Activated CD8-positive, alpha-beta T cell treated with anti-CD3 and anti-CD28 coated beads, Interleukin-2, amount 10 ng/mL, durations not matched to agents 7 days and 5 days (primary cell): ENCODE measurements around the gene RNF214. TPM values are rescaled to one million over a fixed set of nuclear protein-coding genes. Genes with fewer than 3 reads are reported as not detected.

ENCODE experiments used
- ATAC-seq: fragments of 150-1000 bp; cut with Tn5 transposase; one replicate; pipeline ENCODE4 v1.10.0; 2021; ENCODE audit warnings: moderate library complexity
- CTCF ChIA-PET: fragments of 350-600 bp; sonication (Branson Sonifier 250); formaldehyde crosslinking; loops from one replicate; lab custom pipeline; 2021; ENCODE audit warnings: antibody characterized with exemption; lab: Charles Lee
- POLR2A ChIA-PET: fragments of 350-600 bp; sonication (Branson Sonifier 250); formaldehyde crosslinking; loops from one replicate; lab custom pipeline; 2021; ENCODE audit warnings: antibody characterized with exemption; lab: Charles Lee
- DNase-seq: peaks from one replicate; pipeline ENCODE4 v3.0.0-alpha.2; 2020
- H3K27ac Mint-ChIP-seq: one replicate; pipeline ENCODE4 v1.8.0; 2021; ENCODE audit warnings: mild to moderate bottlenecking, mixed read lengths
- H3K27me3 Mint-ChIP-seq: one replicate; pipeline ENCODE4 v1.8.0; 2021; ENCODE audit warnings: low read depth, mixed read lengths
- H3K36me3 Mint-ChIP-seq: one replicate; pipeline ENCODE4 v1.8.0; 2021; ENCODE audit warnings: low read depth, mixed read lengths
- H3K4me1 Mint-ChIP-seq: one replicate; pipeline ENCODE4 v1.8.0; 2021; ENCODE audit warnings: low read depth, mixed read lengths
- H3K4me3 Mint-ChIP-seq: one replicate; pipeline ENCODE4 v1.8.0; 2021; ENCODE audit warnings: mild to moderate bottlenecking, mixed read lengths
- H3K9me3 Mint-ChIP-seq: one replicate; pipeline ENCODE4 v1.8.0; 2022; ENCODE audit warnings: mixed read lengths; ENCODE audit not compliant: insufficient read depth
- total RNA-seq, 2 experiments: library from RNA; stranded (reverse); gene quantifications; one replicate each; pipeline ENCODE4 v1.2.3, GENCODE V29; 2021

RNF214 gene
- total RNA-seq, 2 experiments from 2014 or later: 19.5 to 21.2 TPM

GRCh38 chr11:117229411-117229810 is 3.1 kb upstream of the RNF214 start:
- Mint-ChIP-seq H3K27me3 (no peaks in the 10 kb centered on the region), H3K27ac (peak overlapping the region; percentile 97), H3K4me3 (peak overlapping the region; percentile 89), H3K9me3 (no peaks in the 10 kb centered on the region), H3K36me3 (peaks cover 52% of the 10 kb centered on the region), H3K4me1 (peaks cover 52% of the 10 kb centered on the region)
- DNase-seq: no peak
- POLR2A ChIA-PET: interaction anchor here (0.9 to 2.5 kb wide), 4 partner anchors 49 to 85 kb away, joined by 3 to 14 read pairs (median 8); partner anchors contain the start of genes PAFAH1B2 and SIDT2
- no peak for ATAC-seq
- CTCF ChIA-PET: interaction anchor here (1.1 to 6.9 kb wide), 5 partner anchors 9 to 438 kb away, joined by 3 to 124 read pairs (median 12); partner anchors contain the start of genes APOA5, PAFAH1B2 and SIDT2

DNA sequence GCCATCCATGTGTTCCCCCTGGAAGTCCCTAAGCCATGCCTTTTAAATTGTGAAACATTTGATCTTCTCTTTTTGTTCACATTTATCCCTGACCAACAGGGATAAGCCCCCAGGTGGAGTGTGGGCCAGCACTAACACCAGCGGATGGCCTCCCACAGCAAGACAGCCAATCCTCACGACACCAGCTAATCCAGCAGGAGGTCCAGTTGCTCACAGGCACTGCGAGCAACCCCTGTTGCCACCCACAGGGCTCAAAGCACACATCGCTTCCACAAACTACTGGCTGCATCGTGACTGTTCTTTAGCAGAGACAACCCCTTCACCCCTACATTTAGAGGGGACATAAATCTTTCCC is 2.6 kb upstream of the RNF214 start:
- ATAC-seq: peak; percentile 1
- no peak for DNase-seq
- no peaks in the 10 kb centered on the region for H3K9me3 Mint-ChIP-seq
- peaks cover 48% of the 10 kb centered on the region for H3K36me3 Mint-ChIP-seq
- H3K27ac Mint-ChIP-seq: peak overlapping the region; percentile 97
- POLR2A ChIA-PET: interaction anchor here (0.7 to 3.2 kb wide), 9 partner anchors 14 to 598 kb away, joined by 3 to 15 read pairs (median 5); partner anchors contain the start of genes APOA5, CEP164, PAFAH1B2 and SIDT2
- peak overlapping the region; percentile 89 for H3K4me3 Mint-ChIP-seq
- CTCF ChIA-PET: interaction anchor here (1.2 to 6.9 kb wide), 6 partner anchors 9 to 823 kb away, joined by 3 to 124 read pairs (median 11); partner anchors contain the start of genes CEP164, PAFAH1B2 and SIDT2
- peaks cover 53% of the 10 kb centered on the region for H3K4me1 Mint-ChIP-seq
- no peaks in the 10 kb centered on the region for H3K27me3 Mint-ChIP-seq

GRCh38 chr11:117230286-117230961 is 2.0 kb upstream of the RNF214 start:
- Mint-ChIP-seq H3K36me3 (peaks cover 43% of the 10 kb centered on the region), H3K4me1 (peaks cover 53% of the 10 kb centered on the region), H3K4me3 (peak overlapping the region; percentile 89), H3K27ac (peak overlapping the region; percentile 97), H3K27me3 (no peaks in the 10 kb centered on the region), H3K9me3 (no peaks in the 10 kb centered on the region)
- DNase-seq (peak; percentile 74), ATAC-seq (peak; percentile 40)
- ChIA-PET CTCF (interaction anchor here (0.7 to 6.9 kb wide), 10 partner anchors 10 to 823 kb away, joined by 3 to 124 read pairs (median 7); partner anchors contain the start of genes CEP164, PAFAH1B2 and SIDT2), POLR2A (interaction anchor here (0.7 to 3.2 kb wide), 11 partner anchors 14 to 597 kb away, joined by 3 to 15 read pairs (median 5); partner anchors contain the start of genes APOA5, CEP164, PAFAH1B2 and SIDT2)

GRCh38 chr11:117230999-117231841 is 1.3 kb upstream of the RNF214 start:
- ATAC-seq: peak; percentile 10
- Mint-ChIP-seq H3K9me3 (no peaks in the 10 kb centered on the region), H3K27ac (peak overlapping the region; percentile 97), H3K27me3 (no peaks in the 10 kb centered on the region), H3K36me3 (peaks cover 42% of the 10 kb centered on the region), H3K4me3 (peak overlapping the region; percentile 89), H3K4me1 (peaks cover 53% of the 10 kb centered on the region)
- peak; percentile 30 for DNase-seq
- ChIA-PET CTCF (interaction anchor here (0.7 to 6.9 kb wide), 15 partner anchors 10 to 822 kb away, joined by 3 to 124 read pairs (median 5); partner anchors contain the start of genes CEP164, PAFAH1B2 and SIDT2), POLR2A (interaction anchor here (1.2 to 3.2 kb wide), 7 partner anchors 17 to 597 kb away, joined by 3 to 15 read pairs (median 5); partner anchors contain the start of genes CEP164, PAFAH1B2 and SIDT2)

DNA sequence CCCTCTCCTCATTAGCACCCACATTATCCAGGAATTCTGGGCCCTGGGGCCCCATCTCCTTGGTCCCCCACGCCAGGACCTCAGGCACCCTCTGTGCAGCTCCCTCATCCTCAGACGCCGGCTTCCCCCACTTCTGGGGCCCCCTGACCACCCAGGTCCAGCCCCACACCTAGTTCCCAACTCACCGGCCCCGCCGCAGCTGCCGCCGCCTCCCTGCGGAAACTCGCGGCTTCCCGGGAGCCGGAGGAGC is 704 bp upstream of the RNF214 start, which contains the start of gene PCSK7:
PCSK7 (minus strand) TSS at position 232 of the 250 bp plus-strand sequence. CDS start 2,229 bp downstream, outside the sequence.
- H3K27me3 Mint-ChIP-seq: no peaks in the 10 kb centered on the region
- H3K27ac Mint-ChIP-seq: peak within 1 kb of the TSS; percentile 97
- peaks cover 48% of the 10 kb centered on the region for H3K4me1 Mint-ChIP-seq
- peaks cover 40% of the 10 kb centered on the region for H3K36me3 Mint-ChIP-seq
- H3K9me3 Mint-ChIP-seq: no peaks in the 10 kb centered on the region
- ChIA-PET CTCF (interaction anchor here (0.8 to 6.9 kb wide), 13 partner anchors 9 to 585 kb away, joined by 3 to 124 read pairs (median 5); partner anchors contain the start of genes CEP164, PAFAH1B2 and SIDT2), POLR2A (interaction anchor here (1.2 to 3.2 kb wide), 6 partner anchors 16 to 378 kb away, joined by 3 to 15 read pairs (median 9); partner anchors contain the start of genes CEP164, PAFAH1B2 and SIDT2)
- ATAC-seq: no peak
- DNase-seq: no peak
- peak within 1 kb of the TSS; percentile 89 for H3K4me3 Mint-ChIP-seq

GRCh38 chr11:117232911-117233409 is 489 bp downstream of the RNF214 start:
- Mint-ChIP-seq H3K27me3 (no peaks in the 10 kb centered on the region), H3K36me3 (peaks cover 34% of the 10 kb centered on the region), H3K4me1 (peaks cover 40% of the 10 kb centered on the region), H3K27ac (peak overlapping the region; percentile 84), H3K4me3 (peak overlapping the region; percentile 87), H3K9me3 (no peaks in the 10 kb centered on the region)
- CTCF ChIA-PET: interaction anchor here (1.9 to 6.9 kb wide), 3 partner anchors 52 to 584 kb away, joined by 4 to 124 read pairs (median 6); partner anchors contain the start of gene SIDT2
- POLR2A ChIA-PET: interaction anchor here (0.7 to 3.2 kb wide), 3 partner anchors 50 to 95 kb away, joined by 3 to 15 read pairs (median 3); partner anchors contain the start of genes CEP164 and PAFAH1B2
- ATAC-seq: no peak
- peak; percentile 27 for DNase-seq

DNA sequence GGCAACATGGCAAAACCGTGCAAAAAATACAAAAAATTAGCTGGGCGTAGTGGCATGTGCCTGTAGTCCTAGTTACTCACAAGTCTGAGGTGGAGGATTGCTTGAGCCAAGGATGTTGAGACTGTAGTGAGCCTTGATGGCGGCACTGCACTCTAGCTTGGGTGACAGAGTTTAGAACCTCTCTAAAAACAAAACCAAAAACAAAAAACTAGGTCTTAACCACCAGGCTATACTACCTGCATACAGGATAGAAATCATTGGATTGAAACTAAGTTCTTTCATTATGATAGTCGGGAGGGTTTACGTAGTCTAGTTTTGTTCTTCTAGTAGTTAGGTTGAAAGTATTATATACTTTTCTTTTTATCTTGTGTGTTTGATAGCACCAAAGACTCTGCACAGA is 5.8 kb downstream of the RNF214 start:
- ChIA-PET POLR2A (no interaction called here), CTCF (interaction anchor here (2.9 kb wide), 1 partner anchor 11 kb away, joined by 11 read pairs; no protein-coding TSS in a partner anchor)
- peaks cover 12% of the 10 kb centered on the region for H3K4me1 Mint-ChIP-seq
- peaks cover 16% of the 10 kb centered on the region for H3K36me3 Mint-ChIP-seq
- no peak for ATAC-seq
- H3K4me3 Mint-ChIP-seq: no peak overlapping the region
- no peak overlapping the region for H3K27ac Mint-ChIP-seq
- H3K27me3 Mint-ChIP-seq: no peaks in the 10 kb centered on the region
- H3K9me3 Mint-ChIP-seq: no peaks in the 10 kb centered on the region
- DNase-seq: no peak

GRCh38 chr11:117239295-117239694 is 6.8 kb downstream of the RNF214 start:
- Mint-ChIP-seq H3K9me3 (no peaks in the 10 kb centered on the region), H3K4me1 (peaks cover 2% of the 10 kb centered on the region), H3K27ac (no peak overlapping the region), H3K36me3 (peaks cover 20% of the 10 kb centered on the region), H3K27me3 (no peaks in the 10 kb centered on the region), H3K4me3 (no peak overlapping the region)
- ChIA-PET CTCF (interaction anchor here (2.9 kb wide), 1 partner anchor 12 kb away, joined by 11 read pairs; no protein-coding TSS in a partner anchor), POLR2A (no interaction called here)
- DNase-seq (no peak), ATAC-seq (no peak)

DNA sequence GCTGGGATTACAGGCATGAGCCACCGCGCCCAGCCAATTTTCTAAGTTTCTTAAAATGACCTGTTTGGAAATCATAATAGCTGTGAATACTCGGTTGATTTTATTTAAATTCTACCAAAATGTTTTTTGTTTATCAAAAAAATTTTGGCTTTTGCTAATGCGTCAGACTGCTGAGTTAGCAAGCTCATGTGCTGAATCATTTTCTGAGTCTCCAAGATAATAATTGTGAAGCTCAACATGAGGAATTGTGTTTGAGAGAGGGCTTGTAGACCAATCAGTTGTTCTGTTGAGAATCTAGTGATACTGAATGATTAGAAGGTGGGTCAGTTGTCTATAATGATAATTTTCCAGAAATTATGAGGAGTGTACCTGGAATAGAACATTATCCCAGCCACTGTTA is 15.9 kb downstream of the RNF214 start:
- Mint-ChIP-seq H3K9me3 (no peaks in the 10 kb centered on the region), H3K36me3 (peaks cover 27% of the 10 kb centered on the region), H3K4me1 (peaks cover 2% of the 10 kb centered on the region), H3K4me3 (no peak overlapping the region), H3K27me3 (no peaks in the 10 kb centered on the region), H3K27ac (no peak overlapping the region)
- ChIA-PET POLR2A (interaction anchor here (0.8 kb wide), 1 partner anchor 17 kb away, joined by 3 read pairs; the partner anchor contains the start of gene PCSK7), CTCF (no interaction called here)
- DNase-seq (no peak), ATAC-seq (no peak)

DNA sequence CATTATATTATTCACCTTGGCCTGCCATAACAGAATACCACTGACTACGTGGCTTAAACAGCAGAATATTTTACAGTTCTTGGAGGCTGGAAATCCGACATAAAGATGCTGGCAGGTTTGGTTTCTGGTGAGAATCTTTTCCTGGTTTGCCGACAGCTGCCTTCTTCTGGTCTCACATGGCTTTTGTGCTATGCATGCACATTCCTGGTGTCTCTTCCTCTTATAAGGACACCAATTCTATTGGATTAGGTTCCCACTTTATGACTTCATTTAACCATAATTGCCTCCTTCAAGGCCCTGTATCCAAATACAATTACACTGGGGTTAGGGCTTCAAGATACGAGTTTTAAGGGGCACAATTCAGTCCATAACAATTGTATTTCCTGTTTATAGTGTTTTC is 17.1 kb downstream of the RNF214 start:
- Mint-ChIP-seq H3K9me3 (no peaks in the 10 kb centered on the region), H3K27ac (no peak overlapping the region), H3K27me3 (no peaks in the 10 kb centered on the region), H3K36me3 (peaks cover 26% of the 10 kb centered on the region), H3K4me3 (no peak overlapping the region), H3K4me1 (peaks cover 2% of the 10 kb centered on the region)
- DNase-seq (no peak), ATAC-seq (no peak)
- ChIA-PET CTCF (interaction anchor here (0.7 kb wide), 1 partner anchor 9 kb away, joined by 3 read pairs; no protein-coding TSS in a partner anchor), POLR2A (no interaction called here)

GRCh38 chr11:117251506-117251905 is 19.0 kb downstream of the RNF214 start:
- ATAC-seq: no peak
- CTCF ChIA-PET: no interaction called here
- no peak for DNase-seq
- Mint-ChIP-seq H3K36me3 (peaks cover 16% of the 10 kb centered on the region), H3K9me3 (no peaks in the 10 kb centered on the region), H3K4me1 (peaks cover 2% of the 10 kb centered on the region), H3K27ac (no peak overlapping the region), H3K4me3 (no peak overlapping the region), H3K27me3 (no peaks in the 10 kb centered on the region)
- POLR2A ChIA-PET: no interaction called here
